HepG2 (cell line): Measurements from ENCODE around the gene HS2ST1. TPM values are rescaled to one million over a fixed set of nuclear protein-coding genes. Genes with fewer than 3 reads are reported as not detected.

Source experiments
- ATAC-seq: fragments of 200-7000 bp; cut with Tn5 transposase; 3 replicates; pipeline ENCODE4 v1.9.1; 2020; ENCODE audit warnings: mild to moderate bottlenecking, moderate library complexity
- BruUV-seq: library from RNA; stranded (reverse); fragments of 400-500 nt; replicated peaks from 2 replicates; lab custom pipeline; 2021; lab: Mats Ljungman, UMichigan
- CTCF ChIA-PET: fragments of 300-600 bp; formaldehyde crosslinking; extraction: SDS; loops from one replicate; lab custom pipeline; 2021; ENCODE audit warnings: low total read pairs, inconsistent platforms, low intra/inter-chr PET ratio; lab: Yijun Ruan, JAX
- POLR2A ChIA-PET: fragments of 350-600 bp; sonication (Branson Sonifier 250); formaldehyde crosslinking; loops from one replicate; lab custom pipeline; 2020; ENCODE audit warnings: antibody characterized with exemption, inconsistent platforms; lab: Yijun Ruan, JAX
- DNase-seq: peaks from one replicate; pipeline ENCODE4 v3.0.0-alpha.2; 2015; ENCODE audit warnings: low spot score
- FAIRE-seq: peaks from 3 replicates; lab custom pipeline; 2011; peaks lifted over from hg19 to GRCh38; lab: Jason Lieb, UNC
- H2AFZ ChIP-seq: one replicate; pipeline ENCODE4 v1.6.1; 2011; ENCODE audit warnings: low read length, inconsistent platforms
- H3K27ac ChIP-seq: fragments of 300-600 bp; 3 replicates; pipeline ENCODE4 v1.8.0; 2011; ENCODE audit warnings: mixed run types, mild to moderate bottlenecking, mixed read lengths, low read length, inconsistent platforms; ENCODE audit not compliant: insufficient read depth; ENCODE audit errors: extremely low read length
- H3K27me3 ChIP-seq, 2 experiments: fragments of 200-600 bp in 1 of 2; 2 replicates in 1 of 2; 3 replicates in 1 of 2; pipeline versions ENCODE4 v1.6.0 to v1.8.0; 2011; ENCODE audit warnings: low read length in 2 of 2, mild to moderate bottlenecking in 2 of 2, moderate library complexity in 2 of 2, inconsistent platforms in 1 of 2; ENCODE audit not compliant: insufficient read depth in 2 of 2, control insufficient read depth in 1 of 2
- H3K36me3 ChIP-seq, 2 experiments: fragments of 200-600 bp in 1 of 2; replicated peaks in 1 of 2; 2 replicates in 1 of 2; 3 replicates in 1 of 2; pipeline versions ENCODE4 v1.5.1 to v1.8.0; 2011; ENCODE audit warnings: low read length in 2 of 2, inconsistent platforms in 1 of 2; ENCODE audit not compliant: insufficient read depth in 2 of 2, control insufficient read depth in 1 of 2
- H3K4me1 ChIP-seq: 2 replicates; pipeline ENCODE4 v1.5.1; 2012; ENCODE audit warnings: low read length, inconsistent platforms; ENCODE audit not compliant: insufficient read depth
- H3K4me2 ChIP-seq: 2 replicates; pipeline ENCODE4 v1.6.0; 2011; ENCODE audit warnings: low read depth, low read length, inconsistent platforms
- H3K4me3 ChIP-seq, 3 experiments: fragments of 200-600 bp in 1 of 3; sonication (generic), shearing (Covaris generic) in 1 of 3; replicated peaks in 1 of 3; 2 replicates each; pipeline ENCODE4 v1.5.1; 2011 to 2016; ENCODE audit warnings: low read length in 3 of 3, inconsistent platforms in 2 of 3, low read depth in 2 of 3, mild to moderate bottlenecking in 2 of 3, control low read depth in 1 of 3, mixed read lengths in 1 of 3; ENCODE audit not compliant: insufficient read depth in 1 of 3
- H3K79me2 ChIP-seq: one replicate; pipeline ENCODE4 v1.6.1; 2011; ENCODE audit warnings: low read length, inconsistent platforms; ENCODE audit not compliant: insufficient read depth
- H3K9ac ChIP-seq: 2 replicates; pipeline ENCODE4 v1.6.0; 2011; ENCODE audit warnings: mild to moderate bottlenecking, low read depth, low read length, inconsistent platforms; ENCODE audit not compliant: insufficient read depth
- H3K9me3 ChIP-seq: 2 replicates; pipeline ENCODE4 v1.5.1; 2012; ENCODE audit warnings: mild to moderate bottlenecking, low read length
- H4K20me1 ChIP-seq: 2 replicates; pipeline ENCODE4 v1.6.0; 2011; ENCODE audit warnings: inconsistent platforms, mild to moderate bottlenecking, low read length, moderate library complexity; ENCODE audit not compliant: insufficient read depth
- BCLAF1 ChIP-seq: fragments of 450-650 bp; IDR thresholded peaks from 2 replicates; pipeline ENCODE4 v1.6.1; 2017; ENCODE audit warnings: mild to moderate bottlenecking
- FOXA3 ChIP-seq: IDR thresholded peaks from 2 replicates; pipeline ENCODE4 v1.6.1; 2016; ENCODE audit warnings: missing genetic modification reagents, missing compliant biosample characterization
- IRF2 ChIP-seq: IDR thresholded peaks from 2 replicates; pipeline ENCODE4 v1.6.1; 2018; ENCODE audit warnings: missing genetic modification reagents, missing compliant biosample characterization
- KAT7 ChIP-seq: IDR thresholded peaks from 2 replicates; pipeline ENCODE4 v1.6.1; 2018; ENCODE audit warnings: borderline replicate concordance, missing compliant biosample characterization
- NCOA5 ChIP-seq: sonication (generic); formaldehyde crosslinking; IDR thresholded peaks from 2 replicates; pipeline ENCODE4 v1.4.0; 2020; ENCODE audit warnings: missing genetic modification reagents
- RFXANK ChIP-seq: IDR thresholded peaks from 2 replicates; pipeline ENCODE4 v1.6.1; 2016
- ZFP36L2 ChIP-seq: sonication (generic); formaldehyde crosslinking; IDR thresholded peaks from 2 replicates; pipeline ENCODE4 v1.4.0; 2020; ENCODE audit warnings: missing genetic modification reagents
- ZMYM4 ChIP-seq: sonication (generic); formaldehyde crosslinking; IDR thresholded peaks from 2 replicates; pipeline ENCODE4 v1.8.1; 2023; ENCODE audit warnings: mild to moderate bottlenecking, missing genetic modification reagents
- ZNF382 ChIP-seq: sonication (generic); formaldehyde crosslinking; IDR thresholded peaks from 2 replicates; pipeline ENCODE4 v1.5.0; 2020; ENCODE audit warnings: missing genetic modification reagents, mild to moderate bottlenecking, borderline replicate concordance
- WGBS: methylation state at CpG from one replicate; pipeline ENCODE4 v1.1.6; 2017; ENCODE audit warnings: low lambda C conversion rate; 5-methylcytosine and 5-hydroxymethylcytosine counted together
- in situ Hi-C: cut with HindIII; loops from 2 replicates; pipeline ENCODE4 v1.10.0; 2017; ENCODE audit warnings: low pct_unique_long_range_greater_than_20kb; ENCODE audit not compliant: extremely low pct_ligation_motif_present
- intact Hi-C: fragments of 100-400 bp; cut with micrococcal nuclease; formaldehyde crosslinking; loops from one replicate; pipeline ENCODE4 v1.10.0; 2022; ENCODE audit not compliant: unreplicated experiment
- polyA plus RNA-seq, 8 experiments: library from polyadenylated mRNA; depleted of rRNA in 3 of 8; stranded (reverse) in 7 of 8; unstranded in 1 of 8; fragments of >200 nt; fragmentation: Illumina TruSeq in 4 of 8; extraction: Trizol in 4 of 8; gene quantifications; 2 replicates each; pipeline versions ENCODE4 v1.2.1 to v1.2.3, GENCODE V29; 2011 to 2016; ENCODE audit warnings: low read depth in 4 of 8, missing spikeins in 1 of 8, mixed read lengths in 1 of 8; ENCODE audit not compliant: insufficient read depth in 1 of 8
- total RNA-seq, 5 experiments: library from RNA; depleted of rRNA; stranded (reverse); fragments of >200 nt; fragmentation: Illumina TruSeq; extraction: Trizol; gene quantifications; 2 replicates each; pipeline ENCODE4 v1.2.3, GENCODE V29; 2016; ENCODE audit warnings: low read depth in 1 of 5

Gene HS2ST1
- total and polyA plus RNA-seq, 2 of the 13 experiments (the other 11 are each of a cell fraction or from before 2014, with no cell fraction given), result 22.1 to 58.7 TPM

GRCh38 chr1:86925742-86926141, 11.3 kb downstream of the HS2ST1 start:
- ATAC-seq (no peak), FAIRE-seq (no peak), DNase-seq (no peak)
- Histone ChIP-seq H3K27me3 (no peaks in the 10 kb centered on the region), H3K9ac (no peak overlapping the region), H4K20me1 (no peaks in the 10 kb centered on the region; the same call in 1 of the 2 replicates), H3K36me3 (peaks cover 0 to 1% of the 10 kb centered on the region in 2 experiments; a peak in 1 of 5 replicates), H3K4me3 (no peak overlapping the region), H3K4me2 (no peak overlapping the region), H2AFZ (no peak overlapping the region), H3K27ac (no peak overlapping the region), H3K79me2 (peaks cover 99% of the 10 kb centered on the region), H3K4me1 (peaks cover 51% of the 10 kb centered on the region), H3K9me3 (peaks cover 50% of the 10 kb centered on the region)
- WGBS, result 98% methylated on average over 1 of the region's 1 CpG
- in situ Hi-C loops, result no loop called here
- no TSS peak for BruUV-seq
- TF ChIP-seq ZNF382 (CRISPR knock-in tag) (no peak), RFXANK (CRISPR knock-in tag) (no peak), FOXA3 (no peak), KAT7 (CRISPR knock-in tag) (no peak), BCLAF1 (no peak), IRF2 (CRISPR knock-in tag) (no peak), NCOA5 (CRISPR knock-in tag) (no peak), ZFP36L2 (CRISPR knock-in tag) (no peak), ZMYM4 (no peak)
- intact Hi-C loops, result no loop called here
- CTCF ChIA-PET, result no interaction called here
- POLR2A ChIA-PET, result interaction anchor here (1.7 kb wide), 1 partner anchor 11 kb away, joined by 9 read pairs; the partner anchor contains the start of genes HS2ST1 and SELENOF
